BJ (cell line): Measurements from ENCODE around the gene STK36. TPM values are rescaled to one million over a fixed set of nuclear protein-coding genes. Genes with fewer than 3 reads are reported as not detected.

ENCODE experiments used
- CTCF ChIA-PET: fragments of 350-600 bp; formaldehyde crosslinking; extraction: SDS; loops from one replicate; lab custom pipeline; 2021; ENCODE audit warnings: antibody characterized with exemption, inconsistent platforms; lab: Yijun Ruan, JAX
- POLR2A ChIA-PET: fragments of 300-600 bp; sonication (Branson Sonifier 250); formaldehyde crosslinking; extraction: SDS; loops from one replicate; lab custom pipeline; 2021; ENCODE audit warnings: antibody characterized with exemption; lab: Charles Lee
- DNase-seq: peaks from one replicate; pipeline ENCODE4 v3.0.0-alpha.2; 2011; ENCODE audit warnings: low read depth
- H3K27me3 ChIP-seq: 2 replicates; pipeline ENCODE4 v1.6.0; 2011; ENCODE audit warnings: low read length; ENCODE audit not compliant: control insufficient read depth, insufficient read depth
- H3K36me3 ChIP-seq: 2 replicates; pipeline ENCODE4 v1.5.1; 2011; ENCODE audit warnings: low read length; ENCODE audit not compliant: control insufficient read depth, insufficient read depth
- H3K4me3 ChIP-seq: 2 replicates; pipeline ENCODE4 v1.5.1; 2011; ENCODE audit warnings: low read depth, mild to moderate bottlenecking, control low read depth, low read length
- CTCF ChIP-seq: IDR thresholded peaks from 2 replicates; pipeline ENCODE4 v1.5.1; 2011; ENCODE audit warnings: low read depth, mild to moderate bottlenecking, control low read depth, inconsistent platforms, low read length, moderate library complexity; ENCODE audit not compliant: insufficient read depth
- polyA plus RNA-seq: library from polyadenylated mRNA; depleted of rRNA; stranded (reverse); fragments of >200 nt; gene quantifications from 2 replicates; pipeline ENCODE4 v1.2.3, GENCODE V29; 2011

STK36 gene
- polyA plus RNA-seq, 1 experiment, result 58.7 TPM

- DNase-seq, result no peak
- peaks cover 17% of the 10 kb centered on the region for H3K36me3 ChIP-seq
Measured at GRCh38 chr2:218698885-218699284, 27.0 kb downstream of the STK36 start.

DNA sequence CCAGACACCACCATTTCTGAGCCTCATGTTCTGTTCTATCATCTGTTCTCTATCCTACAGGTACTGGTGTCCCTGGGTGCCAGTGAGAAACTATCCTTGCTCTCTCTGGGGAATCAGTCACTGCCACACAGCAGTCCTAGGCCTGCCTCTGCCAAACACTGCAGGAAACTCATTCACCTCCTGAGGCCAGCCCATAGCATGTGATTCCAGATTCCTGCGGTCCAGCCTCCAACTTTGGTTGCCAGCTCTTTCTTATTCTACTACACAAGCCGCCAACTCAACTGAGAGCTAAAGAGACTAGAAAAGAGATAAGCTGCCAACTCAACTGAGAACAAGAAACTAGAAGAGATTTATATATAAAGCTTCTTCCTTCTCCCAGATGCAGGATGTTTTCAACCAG, 29.9 kb downstream of the STK36 start:
- CTCF ChIA-PET, result interaction anchor here (0.7 to 3.8 kb wide), 3 partner anchors 8 to 15 kb away, joined by 5 to 12 read pairs (median 7); no protein-coding TSS in a partner anchor
- TF ChIP-seq CTCF, result no peak
- H3K36me3 ChIP-seq, result peaks cover 14% of the 10 kb centered on the region
- POLR2A ChIA-PET, result no interaction called here
- no peak overlapping the region for H3K4me3 ChIP-seq
- H3K27me3 ChIP-seq, result no peaks in the 10 kb centered on the region
- no peak for DNase-seq

More at GRCh38 chr2:218698885-218699284, 27.0 kb downstream of the STK36 start:
- ChIA-PET POLR2A (interaction anchor here (0.6 kb wide), 1 partner anchor 299 kb away, joined by 9 read pairs; the partner anchor contains the start of gene CTDSP1), CTCF (interaction anchor here (1.0 to 4.2 kb wide), 3 partner anchors 11 to 12 kb away, joined by 4 to 11 read pairs (median 9); partner anchors contain the start of gene TTLL4)
- Histone ChIP-seq H3K4me3 (no peak overlapping the region), H3K27me3 (no peaks in the 10 kb centered on the region)
- TF ChIP-seq CTCF, result no peak

GRCh38 chr2:218703341-218703740, 31.5 kb downstream of the STK36 start:
- TF ChIP-seq CTCF, result no peak
- H3K4me3 ChIP-seq, result no peak overlapping the region
- ChIA-PET POLR2A (no interaction called here), CTCF (interaction anchor here (0.9 to 3.8 kb wide), 3 partner anchors 8 to 36 kb away, joined by 3 to 12 read pairs (median 7); no protein-coding TSS in a partner anchor)
- DNase-seq, result no peak
- H3K27me3 ChIP-seq, result no peaks in the 10 kb centered on the region
- H3K36me3 ChIP-seq, result peaks cover 8% of the 10 kb centered on the region

- CTCF ChIA-PET, result interaction anchor here (1.3 to 1.8 kb wide), 2 partner anchors 15 to 140 kb away, joined by 3 to 6 read pairs; no protein-coding TSS in a partner anchor
- DNase-seq, result no peak
- H3K4me3 ChIP-seq, result no peak overlapping the region
- H3K36me3 ChIP-seq, result no peaks in the 10 kb centered on the region
- no peak for TF ChIP-seq CTCF
- POLR2A ChIA-PET, result no interaction called here
- H3K27me3 ChIP-seq, result no peaks in the 10 kb centered on the region
Measured at GRCh38 chr2:218708086-218708485, 36.2 kb downstream of the STK36 start.

GRCh38 chr2:218709908-218710307, 38.0 kb downstream of the STK36 start:
- H3K36me3 ChIP-seq, result no peaks in the 10 kb centered on the region
- POLR2A ChIA-PET, result interaction anchor here (0.5 to 1.6 kb wide), 2 partner anchors 22 to 50 kb away, joined by 4 to 5 read pairs; partner anchors contain the start of genes BCS1L and ZNF142
- TF ChIP-seq CTCF, result no peak
- CTCF ChIA-PET, result interaction anchor here (0.6 to 3.3 kb wide), 19 partner anchors 8 to 628 kb away, joined by 3 to 41 read pairs (median 6); partner anchors contain the start of genes BCS1L, PRKAG3 and ZNF142
- DNase-seq, result no peak
- H3K4me3 ChIP-seq, result no peak overlapping the region
- no peaks in the 10 kb centered on the region for H3K27me3 ChIP-seq
